ENCODE measurements around the gene HGFAC.
A peak's percentile ranks its signal among the peaks of the same experiment; 100 is the strongest.
"Not testable (repeated sequence)": the region's sequence is repeated elsewhere in the genome, so short reads cannot be mapped to it uniquely, and the experiment has no call there.

HGFAC gene

DNA sequence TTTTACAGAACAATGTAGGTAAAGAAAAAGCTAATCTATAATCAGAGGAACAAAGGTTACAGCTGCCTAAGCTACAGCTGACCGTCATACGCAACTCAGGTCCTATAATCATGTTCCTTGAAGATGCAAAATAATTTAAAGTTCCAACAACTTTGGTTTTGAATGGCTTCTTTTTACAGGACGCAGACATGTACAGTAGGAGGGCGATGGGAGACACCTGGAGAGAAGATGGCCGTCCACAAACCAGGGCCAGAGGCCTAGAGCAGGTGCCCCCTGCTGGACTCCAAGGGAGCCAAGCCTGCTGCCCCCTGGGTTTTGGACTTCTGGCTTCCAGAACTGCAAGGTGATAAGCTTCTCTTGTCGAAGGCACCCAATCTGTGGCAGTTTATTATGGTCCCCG is 10.6 kb downstream of the HGFAC start:
- DNase-seq (ENCODE audit: insufficient read length, low spot score): no peak
- TF ChIP-seq, protein P1, sequence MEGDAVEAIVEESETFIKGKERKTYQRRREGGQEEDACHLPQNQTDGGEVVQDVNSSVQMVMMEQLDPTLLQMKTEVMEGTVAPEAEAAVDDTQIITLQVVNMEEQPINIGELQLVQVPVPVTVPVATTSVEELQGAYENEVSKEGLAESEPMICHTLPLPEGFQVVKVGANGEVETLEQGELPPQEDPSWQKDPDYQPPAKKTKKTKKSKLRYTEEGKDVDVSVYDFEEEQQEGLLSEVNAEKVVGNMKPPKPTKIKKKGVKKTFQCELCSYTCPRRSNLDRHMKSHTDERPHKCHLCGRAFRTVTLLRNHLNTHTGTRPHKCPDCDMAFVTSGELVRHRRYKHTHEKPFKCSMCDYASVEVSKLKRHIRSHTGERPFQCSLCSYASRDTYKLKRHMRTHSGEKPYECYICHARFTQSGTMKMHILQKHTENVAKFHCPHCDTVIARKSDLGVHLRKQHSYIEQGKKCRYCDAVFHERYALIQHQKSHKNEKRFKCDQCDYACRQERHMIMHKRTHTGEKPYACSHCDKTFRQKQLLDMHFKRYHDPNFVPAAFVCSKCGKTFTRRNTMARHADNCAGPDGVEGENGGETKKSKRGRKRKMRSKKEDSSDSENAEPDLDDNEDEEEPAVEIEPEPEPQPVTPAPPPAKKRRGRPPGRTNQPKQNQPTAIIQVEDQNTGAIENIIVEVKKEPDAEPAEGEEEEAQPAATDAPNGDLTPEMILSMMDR (IDR thresholded peaks at IDR 0.05; ENCODE audit: insufficient read depth, missing control alignments): peak; percentile 2
- no peak for FAIRE-seq

- not testable (repeated sequence) for DNase-seq (ENCODE audit: insufficient read length, low spot score); FAIRE-seq
Measured at GRCh38 chr4:3455596-3455995, 13.8 kb downstream of the HGFAC start.

- DNase-seq (ENCODE audit: insufficient read length, low spot score): no peak
- FAIRE-seq: no peak
- TF ChIP-seq, protein P1 (IDR thresholded peaks at IDR 0.05; ENCODE audit: insufficient read depth, missing control alignments): no peak
Measured at GRCh38 chr4:3458371-3458770, 16.6 kb downstream of the HGFAC start.

GRCh38 chr4:3459156-3459555 is 17.4 kb downstream of the HGFAC start:
- not testable (repeated sequence) for DNase-seq (ENCODE audit: insufficient read length, low spot score); FAIRE-seq

DNA sequence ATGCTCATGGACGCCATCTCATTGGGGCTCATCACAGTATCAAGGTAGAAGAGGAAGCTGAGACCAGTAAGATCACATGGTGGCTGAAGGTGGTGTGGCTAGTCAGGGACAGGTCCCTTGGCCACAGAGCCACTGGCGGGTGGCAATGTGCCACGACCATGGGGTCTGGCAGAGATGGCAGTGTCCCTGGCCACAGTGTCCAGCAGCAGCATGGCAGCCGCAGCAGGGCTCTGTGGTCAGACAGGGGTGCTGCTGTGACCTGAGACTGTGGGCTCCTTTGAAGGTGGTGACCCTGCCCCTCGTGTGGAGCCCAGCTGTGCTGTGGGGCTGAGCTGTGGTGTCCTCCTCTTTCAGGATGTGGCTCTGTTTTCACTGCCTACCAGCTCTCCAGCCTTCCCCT is 19.2 kb downstream of the HGFAC start:
- no peak for DNase-seq (ENCODE audit: insufficient read length, low spot score)
- no peak for FAIRE-seq
- TF ChIP-seq, protein P1 (IDR thresholded peaks at IDR 0.05; ENCODE audit: insufficient read depth, missing control alignments): no peak

DNA sequence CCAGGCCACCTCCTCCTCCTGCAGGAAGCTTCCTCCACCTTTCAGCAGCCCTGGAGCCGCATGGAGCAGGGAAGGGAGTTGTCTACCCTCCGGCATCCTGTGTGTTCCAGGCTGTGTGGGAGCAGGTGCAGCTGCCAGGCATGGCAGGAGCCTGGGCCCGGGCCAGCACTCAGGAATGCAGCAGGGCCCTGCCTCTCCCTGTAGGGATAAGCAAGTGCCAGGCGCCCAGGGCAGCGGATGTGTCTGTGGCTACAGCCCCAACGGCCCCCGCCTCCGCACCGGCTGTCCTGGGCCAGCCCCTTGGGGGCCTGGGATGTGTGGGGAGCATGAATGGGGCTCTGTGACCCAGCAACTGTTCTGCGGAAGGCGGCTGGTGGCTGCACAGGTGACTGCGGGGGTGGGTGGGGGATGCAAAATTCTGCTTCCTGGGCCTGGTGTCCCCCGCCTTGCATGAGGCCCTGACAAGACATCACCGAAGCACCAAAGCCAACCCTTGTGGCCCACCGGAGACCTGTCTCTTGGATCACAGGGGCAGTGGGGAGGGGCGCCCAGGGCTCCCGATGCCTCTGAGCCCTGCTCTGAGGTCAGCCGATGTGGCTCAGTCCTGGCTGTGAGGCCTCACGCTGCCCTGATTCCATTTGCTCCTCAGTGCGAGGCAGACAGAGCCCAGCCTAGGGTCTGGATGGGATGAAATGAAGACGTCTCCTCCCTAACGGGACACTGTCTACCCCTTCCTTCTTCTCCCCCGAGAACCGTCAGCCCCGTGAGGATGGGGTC is 19.9 kb downstream of the HGFAC start:
- TF ChIP-seq, protein P1 (IDR thresholded peaks at IDR 0.05; ENCODE audit: insufficient read depth, missing control alignments): no peak
- FAIRE-seq (no peak), DNase-seq (ENCODE audit: insufficient read length, low spot score) (no peak)

DNA sequence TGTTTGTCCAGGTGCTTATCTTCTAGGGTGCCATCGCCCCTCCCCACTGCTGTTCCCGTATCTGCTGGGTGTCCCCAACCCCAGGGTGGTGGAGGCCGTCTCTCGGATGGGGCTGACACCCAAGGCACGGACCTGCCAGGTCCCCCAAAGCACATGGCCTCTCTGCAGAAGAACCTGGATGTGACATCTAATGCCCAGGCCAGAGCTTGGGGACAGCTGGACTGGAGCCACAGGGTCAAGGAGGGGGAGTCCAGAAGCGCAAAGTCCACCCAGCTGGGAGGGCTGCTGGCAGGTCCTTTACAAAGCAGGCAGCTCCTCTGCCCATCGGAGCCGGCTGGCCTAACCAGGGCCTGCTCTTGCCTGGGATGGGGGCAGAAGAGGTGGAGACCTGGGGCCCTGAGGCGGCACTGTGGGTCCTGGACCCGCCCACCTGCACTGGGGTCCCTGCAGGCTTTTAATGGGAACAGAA is 20.6 kb downstream of the HGFAC start:
- DNase-seq (ENCODE audit: insufficient read length, low spot score) (no peak), FAIRE-seq (no peak)
- TF ChIP-seq, protein P1 (IDR thresholded peaks at IDR 0.05; ENCODE audit: insufficient read depth, missing control alignments): no peak

DNA sequence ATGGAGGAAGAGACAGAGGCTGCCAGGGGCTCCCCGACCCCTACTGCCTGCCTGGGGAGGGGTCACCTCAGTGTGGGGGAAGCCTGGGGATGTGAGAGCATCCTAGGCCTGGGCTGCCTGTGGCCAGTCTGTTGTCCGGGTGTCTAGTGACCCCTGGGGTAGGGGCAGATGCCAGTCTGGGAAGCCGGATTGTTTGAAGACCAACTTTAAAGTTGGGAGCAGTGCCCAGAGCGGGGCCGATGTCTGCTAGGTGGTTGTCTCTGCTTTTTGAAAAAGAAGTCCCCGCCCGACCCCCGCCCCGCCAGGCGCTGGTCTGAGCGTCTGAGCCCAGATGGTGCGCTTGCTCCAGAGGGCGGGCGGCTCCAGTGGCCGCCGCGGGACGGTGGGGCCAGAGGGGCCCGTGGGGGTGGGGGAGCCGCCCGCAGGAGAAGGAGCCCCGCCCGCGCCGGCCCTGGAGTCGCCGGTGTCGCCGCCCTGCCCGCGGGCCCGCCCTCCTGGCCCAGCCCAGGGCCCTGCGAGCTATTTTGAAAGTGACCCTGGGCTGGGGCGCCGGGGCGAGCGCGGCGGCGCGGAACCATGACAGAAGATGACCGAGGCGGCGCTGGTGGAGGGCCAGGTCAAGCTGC is 21.1 kb downstream of the HGFAC start, which contains the start of gene DOK7:
TSS of gene DOK7 (plus strand) at position 517 of the 626 bp plus-strand sequence. CDS start at position 587, 70 bp downstream.
- DNase-seq (ENCODE audit: insufficient read length, low spot score): no peak
- TF ChIP-seq, protein P1 (IDR thresholded peaks at IDR 0.05; ENCODE audit: insufficient read depth, missing control alignments): no peak

More for the DNA sequence above, 21.1 kb downstream of the HGFAC start, which contains the start of gene DOK7:
- no peak for FAIRE-seq
